Measurements from ENCODE around the gene OR4C45.

The OR4C45 gene

DNA sequence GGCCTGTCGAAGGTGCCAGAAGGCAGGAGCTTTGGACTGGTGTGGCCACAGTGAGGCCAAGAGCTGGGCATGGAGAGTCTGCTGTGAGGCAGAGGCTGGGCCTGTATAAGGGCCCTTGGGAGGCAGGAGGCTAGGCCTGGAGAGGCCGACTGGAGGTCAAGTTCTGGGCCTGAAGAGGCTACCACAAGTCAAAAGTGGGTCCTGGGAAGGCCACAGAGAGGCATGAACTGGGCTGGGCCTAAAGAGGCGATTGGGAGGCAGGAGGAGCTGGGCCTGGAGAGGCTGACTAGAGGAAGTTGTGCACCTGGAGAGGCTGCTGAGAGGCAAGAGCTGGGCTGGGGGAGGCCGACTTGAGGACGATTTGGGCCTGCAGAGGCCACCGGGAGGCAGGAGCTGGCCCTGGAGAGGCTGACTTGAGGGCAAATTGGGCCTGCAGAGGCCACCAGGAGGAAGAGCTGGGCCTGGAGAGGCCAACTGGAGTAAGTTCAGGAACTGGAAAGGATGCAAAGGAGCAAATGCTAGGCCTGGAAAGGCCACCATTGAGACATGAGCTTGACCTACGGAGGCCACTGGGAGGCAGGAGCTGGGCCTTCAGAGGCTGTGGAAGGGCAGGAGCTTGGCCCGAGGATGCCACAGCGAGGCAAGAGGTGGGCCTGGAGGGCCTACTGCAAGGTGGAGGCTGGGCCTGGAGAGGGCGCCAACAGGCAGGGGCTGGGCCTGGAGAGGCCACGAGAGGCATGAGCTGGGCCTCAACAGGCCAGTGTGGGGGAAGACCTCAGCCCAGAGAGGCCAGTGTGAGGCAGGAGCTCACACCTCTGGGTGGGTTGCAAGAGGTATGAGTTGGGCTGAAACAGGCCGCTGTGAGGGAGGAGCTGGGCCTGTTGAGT lies 39.8 kb downstream of the OR4C45 start:
- H3K9me3 ChIP-seq (ENCODE audit: insufficient read depth, low read length) = no peaks in the 10 kb centered on the region
- TF ChIP-seq CTCF (IDR thresholded peaks at IDR 0.05; ENCODE audit: low read depth, low read length) (no peak), EZH2phosphoT487 (IDR thresholded peaks at IDR 0.05; ENCODE audit: low read depth) (no peak)

DNA sequence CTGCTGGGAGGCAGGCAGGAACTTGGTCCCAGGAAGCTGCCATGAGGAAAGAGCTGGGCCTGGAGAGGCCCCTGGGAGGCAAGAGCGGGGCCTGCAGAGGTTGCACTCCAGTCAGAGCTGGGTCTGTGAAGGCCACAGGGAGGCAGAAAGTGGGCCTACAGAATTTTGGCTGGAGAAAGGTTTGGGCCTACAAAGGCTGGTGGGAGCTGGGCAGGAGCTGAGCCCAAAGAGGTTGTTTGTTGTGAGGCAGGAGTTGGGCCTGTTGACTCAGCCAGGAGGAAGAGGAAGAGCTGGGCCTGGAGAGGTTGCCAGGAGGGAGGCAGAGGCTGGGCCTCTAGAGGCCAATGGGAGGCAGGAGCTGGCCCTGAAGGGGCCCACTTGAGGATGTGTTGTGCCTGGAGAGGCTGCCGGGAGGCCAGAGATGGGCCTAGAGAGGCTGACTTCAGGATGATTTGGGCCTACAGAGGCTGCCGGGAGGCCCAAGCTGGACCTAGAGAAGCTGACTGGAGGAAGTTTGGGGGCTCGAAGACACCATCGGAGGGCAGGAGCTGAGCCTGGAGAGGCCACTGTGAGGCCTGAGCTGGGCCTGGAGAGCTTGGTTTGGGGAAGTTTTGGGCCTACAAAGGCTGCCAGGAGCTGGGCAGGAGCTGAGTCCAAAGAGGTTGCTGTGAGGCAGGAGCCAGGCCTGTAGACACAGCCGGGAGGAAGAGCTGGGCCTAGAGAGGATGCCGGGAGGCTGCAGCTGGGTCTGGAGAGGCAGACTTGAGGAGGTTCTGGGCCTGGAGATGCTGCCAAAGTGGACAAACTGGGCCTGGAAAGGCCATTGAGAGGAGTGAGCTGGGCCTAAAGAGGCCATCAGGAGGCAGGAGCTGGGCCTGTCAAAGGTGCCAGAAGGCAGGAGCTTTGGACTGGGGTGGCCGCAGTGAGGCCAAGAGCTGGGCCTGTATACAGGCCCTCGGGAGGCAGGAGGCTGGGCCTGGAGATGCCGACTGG lies 40.7 kb downstream of the OR4C45 start:
- H3K4me1 ChIP-seq (ENCODE audit: low read length) = no peaks in the 10 kb centered on the region
- H3K79me2 ChIP-seq (ENCODE audit: low read length) = no peaks in the 10 kb centered on the region
- H2AFZ ChIP-seq (ENCODE audit: low read depth, low read length) = no peak overlapping the region
- H3K27ac ChIP-seq (ENCODE audit: low read length) = no peak overlapping the region
- H3K4me3 ChIP-seq (ENCODE audit: low read length) = no peak overlapping the region
- H3K36me3 ChIP-seq (replicated peaks; ENCODE audit: low read depth, low read length) = no peaks in the 10 kb centered on the region
- TF ChIP-seq EZH2phosphoT487 (IDR thresholded peaks at IDR 0.05; ENCODE audit: low read depth) (no peak), CTCF (IDR thresholded peaks at IDR 0.05; ENCODE audit: low read depth, low read length) (no peak)
- H3K9me3 ChIP-seq (ENCODE audit: insufficient read depth, low read length) = no peaks in the 10 kb centered on the region
- H3K9ac ChIP-seq (ENCODE audit: low read length) = no peak overlapping the region
- no peak overlapping the region for H3K4me2 ChIP-seq (ENCODE audit: low read length)
- H3K27me3 ChIP-seq (ENCODE audit: low read depth, low read length) = no peaks in the 10 kb centered on the region
- H4K20me1 ChIP-seq (ENCODE audit: insufficient read depth, low read length) = no peaks in the 10 kb centered on the region

More for the DNA sequence above, 39.8 kb downstream of the OR4C45 start:
- H3K79me2 ChIP-seq (ENCODE audit: low read length) = no peaks in the 10 kb centered on the region
- H3K9ac ChIP-seq (ENCODE audit: low read length) = no peak overlapping the region
- H3K4me2 ChIP-seq (ENCODE audit: low read length) = no peak overlapping the region
- H3K4me1 ChIP-seq (ENCODE audit: low read length) = no peaks in the 10 kb centered on the region
- no peaks in the 10 kb centered on the region for H3K36me3 ChIP-seq (replicated peaks; ENCODE audit: low read depth, low read length)
- H4K20me1 ChIP-seq (ENCODE audit: insufficient read depth, low read length) = no peaks in the 10 kb centered on the region
- no peak overlapping the region for H2AFZ ChIP-seq (ENCODE audit: low read depth, low read length)
- no peak overlapping the region for H3K4me3 ChIP-seq (ENCODE audit: low read length)
- H3K27ac ChIP-seq (ENCODE audit: low read length) = no peak overlapping the region
- no peaks in the 10 kb centered on the region for H3K27me3 ChIP-seq (ENCODE audit: low read depth, low read length)

GRCh38 chr11:50074161-50074560 lies 41.5 kb downstream of the OR4C45 start:
- H3K4me1 ChIP-seq (ENCODE audit: low read length) = no peaks in the 10 kb centered on the region
- no peak overlapping the region for H3K4me2 ChIP-seq (ENCODE audit: low read length)
- H3K27me3 ChIP-seq (ENCODE audit: low read depth, low read length) = no peaks in the 10 kb centered on the region
- no peaks in the 10 kb centered on the region for H3K9me3 ChIP-seq (ENCODE audit: insufficient read depth, low read length)
- H3K27ac ChIP-seq (ENCODE audit: low read length) = no peak overlapping the region
- no peaks in the 10 kb centered on the region for H4K20me1 ChIP-seq (ENCODE audit: insufficient read depth, low read length)
- no peaks in the 10 kb centered on the region for H3K79me2 ChIP-seq (ENCODE audit: low read length)
- no peak overlapping the region for H3K4me3 ChIP-seq (ENCODE audit: low read length)
- TF ChIP-seq CTCF (IDR thresholded peaks at IDR 0.05; ENCODE audit: low read depth, low read length) (no peak), EZH2phosphoT487 (IDR thresholded peaks at IDR 0.05; ENCODE audit: low read depth) (no peak)
- H3K36me3 ChIP-seq (replicated peaks; ENCODE audit: low read depth, low read length) = no peaks in the 10 kb centered on the region
- no peak overlapping the region for H3K9ac ChIP-seq (ENCODE audit: low read length)
- H2AFZ ChIP-seq (ENCODE audit: low read depth, low read length) = no peak overlapping the region

DNA sequence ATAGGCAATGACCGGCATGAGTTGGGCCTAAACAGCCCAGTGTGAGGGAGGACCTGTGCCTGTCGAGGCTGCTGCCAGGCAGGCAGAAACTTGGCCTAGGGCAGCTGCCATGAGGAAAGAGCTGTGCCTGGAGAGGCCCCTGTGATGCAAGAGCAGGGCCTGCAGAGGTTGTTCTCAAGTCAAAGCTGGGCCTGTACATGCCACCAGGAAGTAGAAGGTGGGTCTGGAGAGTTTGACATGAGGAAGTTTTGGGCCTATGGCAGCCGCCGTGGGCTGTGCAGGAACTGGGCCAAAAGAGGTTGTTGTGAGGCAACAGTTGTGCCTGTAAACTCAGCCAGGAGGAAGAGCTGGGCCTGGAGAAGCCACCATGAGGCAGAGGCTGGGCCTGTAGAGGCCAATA lies 43.2 kb downstream of the OR4C45 start:
- TF ChIP-seq EZH2phosphoT487 (IDR thresholded peaks at IDR 0.05; ENCODE audit: low read depth) (no peak), CTCF (IDR thresholded peaks at IDR 0.05; ENCODE audit: low read depth, low read length) (no peak)
- H3K4me1 ChIP-seq (ENCODE audit: low read length) = no peaks in the 10 kb centered on the region
- H4K20me1 ChIP-seq (ENCODE audit: insufficient read depth, low read length) = no peaks in the 10 kb centered on the region
- no peaks in the 10 kb centered on the region for H3K9me3 ChIP-seq (ENCODE audit: insufficient read depth, low read length)
- no peaks in the 10 kb centered on the region for H3K27me3 ChIP-seq (ENCODE audit: low read depth, low read length)
- H3K4me3 ChIP-seq (ENCODE audit: low read length) = no peak overlapping the region
- H3K27ac ChIP-seq (ENCODE audit: low read length) = no peak overlapping the region
- H3K4me2 ChIP-seq (ENCODE audit: low read length) = no peak overlapping the region
- no peaks in the 10 kb centered on the region for H3K36me3 ChIP-seq (replicated peaks; ENCODE audit: low read depth, low read length)
- H3K79me2 ChIP-seq (ENCODE audit: low read length) = no peaks in the 10 kb centered on the region
- H2AFZ ChIP-seq (ENCODE audit: low read depth, low read length) = no peak overlapping the region
- H3K9ac ChIP-seq (ENCODE audit: low read length) = no peak overlapping the region

Measured in OCI-LY3 (cell line).